ENCODE data around the gene HPS4. TPM values are rescaled to one million over a fixed set of nuclear protein-coding genes. Genes with fewer than 3 reads are reported as not detected.
A peak's percentile ranks its signal among the peaks of the same experiment; 100 is the strongest.

Gene HPS4
- total and polyA plus RNA-seq, 2 experiments from 2014 or later = 20.4 to 35.9 TPM

DNA sequence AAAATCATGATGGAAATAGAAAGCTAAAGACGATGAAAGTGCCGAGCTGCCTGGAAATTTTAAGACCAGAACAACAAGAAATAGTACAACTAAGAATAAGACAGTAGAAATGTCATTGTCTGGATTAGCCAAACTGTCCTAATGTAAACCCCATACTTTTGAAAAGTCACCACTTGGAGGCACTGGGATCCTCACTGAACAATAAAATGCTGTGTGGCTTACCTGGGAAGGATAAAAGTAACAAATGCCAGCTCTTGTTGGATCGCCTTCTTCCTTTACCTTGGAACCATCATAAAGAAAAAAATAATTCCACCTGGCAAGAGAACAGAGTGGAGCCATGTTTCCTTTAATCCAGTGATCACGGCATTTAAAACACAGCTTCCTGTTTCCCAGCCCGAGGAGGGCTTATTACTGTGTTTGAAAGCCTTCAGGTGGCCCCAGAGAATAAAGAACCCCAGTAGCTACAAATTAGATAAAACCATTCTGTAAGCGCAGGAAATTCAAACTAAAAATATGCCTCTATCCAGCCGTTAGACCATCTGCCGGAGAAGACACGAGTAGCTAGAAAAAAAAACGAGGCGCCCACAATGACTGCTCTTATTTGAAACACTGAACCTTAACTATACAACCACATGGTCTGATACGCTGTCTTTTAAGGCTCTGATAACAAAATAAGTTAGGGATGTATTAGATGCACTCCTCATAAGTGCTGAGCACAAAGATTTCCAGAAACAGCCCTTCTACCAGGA, 4.4 kb downstream of the HPS4 start:
- DNase-seq (ENCODE audit: low read depth in 1 of 2, low spot score in 1 of 2) = no peak
- no peak overlapping the region for H3K4me3 ChIP-seq
- TF ChIP-seq, protein P1, sequence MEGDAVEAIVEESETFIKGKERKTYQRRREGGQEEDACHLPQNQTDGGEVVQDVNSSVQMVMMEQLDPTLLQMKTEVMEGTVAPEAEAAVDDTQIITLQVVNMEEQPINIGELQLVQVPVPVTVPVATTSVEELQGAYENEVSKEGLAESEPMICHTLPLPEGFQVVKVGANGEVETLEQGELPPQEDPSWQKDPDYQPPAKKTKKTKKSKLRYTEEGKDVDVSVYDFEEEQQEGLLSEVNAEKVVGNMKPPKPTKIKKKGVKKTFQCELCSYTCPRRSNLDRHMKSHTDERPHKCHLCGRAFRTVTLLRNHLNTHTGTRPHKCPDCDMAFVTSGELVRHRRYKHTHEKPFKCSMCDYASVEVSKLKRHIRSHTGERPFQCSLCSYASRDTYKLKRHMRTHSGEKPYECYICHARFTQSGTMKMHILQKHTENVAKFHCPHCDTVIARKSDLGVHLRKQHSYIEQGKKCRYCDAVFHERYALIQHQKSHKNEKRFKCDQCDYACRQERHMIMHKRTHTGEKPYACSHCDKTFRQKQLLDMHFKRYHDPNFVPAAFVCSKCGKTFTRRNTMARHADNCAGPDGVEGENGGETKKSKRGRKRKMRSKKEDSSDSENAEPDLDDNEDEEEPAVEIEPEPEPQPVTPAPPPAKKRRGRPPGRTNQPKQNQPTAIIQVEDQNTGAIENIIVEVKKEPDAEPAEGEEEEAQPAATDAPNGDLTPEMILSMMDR (IDR thresholded peaks at IDR 0.05; ENCODE audit: low read depth, low read length) = no peak
- peaks cover 12% of the 10 kb centered on the region for H3K4me1 ChIP-seq (ENCODE audit: low read depth)
- no peaks in the 10 kb centered on the region for H3K27me3 ChIP-seq
- H3K9me3 ChIP-seq (ENCODE audit: low read depth) = no peaks in the 10 kb centered on the region
- H3K27ac ChIP-seq = no peak overlapping the region
- H3K36me3 ChIP-seq = peaks cover 13% of the 10 kb centered on the region

DNA sequence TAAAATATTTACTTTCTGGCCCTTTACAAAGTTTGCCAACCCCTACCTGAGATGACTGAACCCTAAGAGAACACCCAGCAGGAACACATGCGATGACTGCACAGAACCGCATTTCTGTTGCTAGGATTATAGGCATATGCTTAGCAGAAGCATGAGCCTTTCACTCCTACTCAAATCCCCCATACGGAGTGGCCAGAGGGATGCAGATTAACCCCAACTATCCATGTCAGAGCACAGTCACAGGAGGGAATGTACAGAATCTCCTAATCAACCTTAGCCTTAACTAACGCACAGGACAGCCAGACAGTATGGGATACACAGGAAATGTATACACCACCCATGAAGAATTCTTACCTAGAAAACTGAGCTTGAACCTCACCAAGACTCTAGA, 6.2 kb downstream of the HPS4 start:
- H3K4me3 ChIP-seq = no peak overlapping the region
- H3K4me1 ChIP-seq (ENCODE audit: low read depth) = peaks cover 6% of the 10 kb centered on the region
- H3K9me3 ChIP-seq (ENCODE audit: low read depth) = no peaks in the 10 kb centered on the region
- H3K27me3 ChIP-seq = no peaks in the 10 kb centered on the region
- H3K27ac ChIP-seq = no peak overlapping the region
- no peak for DNase-seq (ENCODE audit: low read depth in 1 of 2, low spot score in 1 of 2)
- TF ChIP-seq, protein P1 (IDR thresholded peaks at IDR 0.05; ENCODE audit: low read depth, low read length) = no peak
- H3K36me3 ChIP-seq = peaks cover 23% of the 10 kb centered on the region

DNA sequence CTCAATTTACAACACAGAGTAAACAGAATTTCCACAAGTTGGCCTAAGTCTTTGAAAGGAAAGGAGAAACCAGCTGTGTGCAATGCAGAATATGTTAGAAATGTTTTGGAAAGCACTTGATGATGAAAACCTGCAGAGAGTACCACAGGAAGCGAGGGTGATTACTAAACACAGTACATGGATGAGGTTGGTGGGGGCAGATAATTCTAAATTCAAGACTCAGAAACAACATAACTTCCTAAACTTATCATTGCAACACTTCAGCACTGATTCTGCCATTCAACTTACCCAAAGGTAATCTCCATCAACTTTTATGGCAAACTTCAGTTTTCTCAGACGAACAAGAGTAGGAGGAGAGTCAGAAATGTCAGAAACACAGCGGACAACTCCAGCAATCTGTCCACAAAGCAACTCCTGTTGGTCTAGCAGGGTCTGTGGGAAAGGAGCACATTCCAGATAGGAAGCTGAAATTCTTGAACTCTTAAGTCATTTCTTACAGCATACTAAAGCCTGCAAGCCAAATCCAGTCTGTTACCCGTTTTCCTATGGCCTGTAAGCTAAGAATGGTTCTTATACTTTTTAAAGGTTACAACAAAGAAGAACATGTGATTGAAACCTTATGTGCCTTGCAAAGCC, 6.8 kb downstream of the HPS4 start:
- Histone ChIP-seq H3K4me1 (ENCODE audit: low read depth) (peaks cover 6% of the 10 kb centered on the region), H3K4me3 (no peak overlapping the region), H3K27ac (no peak overlapping the region), H3K36me3 (peaks cover 28% of the 10 kb centered on the region), H3K27me3 (no peaks in the 10 kb centered on the region), H3K9me3 (ENCODE audit: low read depth) (no peaks in the 10 kb centered on the region)
- peak in 1 of 2 donors; percentile 90 for DNase-seq (ENCODE audit: low read depth in 1 of 2, low spot score in 1 of 2)
- TF ChIP-seq, protein P1 (IDR thresholded peaks at IDR 0.05; ENCODE audit: low read depth, low read length) = no peak

DNA sequence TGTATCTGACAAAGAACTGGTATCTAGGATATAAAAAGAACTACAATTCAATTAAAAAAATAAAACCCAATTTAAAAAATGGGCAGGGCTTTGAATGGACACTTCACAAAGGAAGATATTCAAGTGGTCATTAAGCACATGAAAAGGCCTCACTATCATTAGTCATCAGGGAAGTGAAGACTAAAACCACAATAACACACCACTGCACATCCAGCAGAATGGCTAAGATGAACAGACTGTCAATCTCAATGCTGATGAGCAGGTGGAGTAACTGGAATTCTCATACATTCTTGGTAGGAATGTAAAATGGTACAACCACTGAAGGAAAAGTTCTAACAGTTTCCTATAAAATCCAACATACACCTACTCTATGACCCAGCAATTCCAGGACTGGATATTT, 8.9 kb downstream of the HPS4 start:
- Histone ChIP-seq H3K36me3 (peaks cover 46% of the 10 kb centered on the region), H3K4me1 (ENCODE audit: low read depth) (peaks cover 3% of the 10 kb centered on the region), H3K9me3 (ENCODE audit: low read depth) (no peaks in the 10 kb centered on the region), H3K27ac (no peak overlapping the region), H3K4me3 (no peak overlapping the region), H3K27me3 (no peaks in the 10 kb centered on the region)
- TF ChIP-seq, protein P1 (IDR thresholded peaks at IDR 0.05; ENCODE audit: low read depth, low read length) = no peak
- no peak for DNase-seq (ENCODE audit: low read depth in 1 of 2, low spot score in 1 of 2)

DNA sequence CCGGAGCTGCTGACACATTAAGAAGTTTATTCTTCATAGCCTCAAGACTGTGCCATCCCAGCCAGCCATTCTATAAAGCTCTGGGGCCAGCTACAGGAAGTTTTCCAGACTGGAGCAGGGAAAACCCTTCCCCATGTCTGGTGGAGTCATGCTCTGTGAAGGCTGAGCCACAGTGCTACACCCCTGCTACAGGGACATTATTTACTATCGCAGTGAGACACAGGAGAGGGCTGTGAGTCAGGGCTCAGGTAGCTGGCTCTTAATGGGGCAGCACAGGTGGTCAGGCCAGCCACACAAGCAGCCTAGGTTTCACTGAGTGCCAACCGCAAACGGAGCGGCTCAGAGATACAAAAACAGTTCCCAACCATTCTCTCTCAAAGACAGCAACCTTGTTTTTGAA, 12.1 kb downstream of the HPS4 start:
- Histone ChIP-seq H3K27ac (no peak overlapping the region), H3K9me3 (ENCODE audit: low read depth) (no peaks in the 10 kb centered on the region), H3K4me1 (ENCODE audit: low read depth) (no peaks in the 10 kb centered on the region), H3K36me3 (peaks cover 64% of the 10 kb centered on the region), H3K27me3 (no peaks in the 10 kb centered on the region), H3K4me3 (no peak overlapping the region)
- TF ChIP-seq, protein P1 (IDR thresholded peaks at IDR 0.05; ENCODE audit: low read depth, low read length) = no peak
- DNase-seq (ENCODE audit: low read depth in 1 of 2, low spot score in 1 of 2) = no peak
